Loucy (cell line): ENCODE measurements around the gene CCDC149.

Experiments
- H2AFZ ChIP-seq: fragments of 200-600 bp; sonication (generic); 2 replicates; pipeline ENCODE4 v1.6.0; 2016; ENCODE audit warnings: antibody characterized with exemption, mild to moderate bottlenecking, low read length, moderate library complexity
- H3F3A ChIP-seq: fragments of 200-600 bp; 2 replicates; pipeline ENCODE4 v1.6.0; 2016; ENCODE audit warnings: antibody characterized with exemption, low read depth, mild to moderate bottlenecking
- H3K27me3 ChIP-seq: fragments of 200-600 bp; sonication (generic); 2 replicates; pipeline ENCODE4 v1.6.1; 2014; ENCODE audit warnings: low read length, mild to moderate bottlenecking; ENCODE audit not compliant: insufficient read depth, poor library complexity, severe bottlenecking
- H3K36me3 ChIP-seq: fragments of 200-600 bp; sonication (generic); 2 replicates; pipeline ENCODE4 v1.6.1; 2016; ENCODE audit warnings: low read length; ENCODE audit not compliant: insufficient read depth
- H3K4me1 ChIP-seq: fragments of 200-600 bp; sonication (generic); 2 replicates; pipeline ENCODE4 v1.5.1; 2014; ENCODE audit warnings: low read length, mild to moderate bottlenecking; ENCODE audit not compliant: insufficient read depth, poor library complexity, severe bottlenecking
- H3K4me2 ChIP-seq: fragments of 200-600 bp; sonication (generic); 2 replicates; pipeline ENCODE4 v1.6.0; 2014; ENCODE audit warnings: antibody characterized with exemption, low read length, low read depth, mild to moderate bottlenecking; ENCODE audit not compliant: poor library complexity, severe bottlenecking
- H3K4me3 ChIP-seq: fragments of 200-600 bp; sonication (generic); 2 replicates; pipeline ENCODE4 v1.5.1; 2014; ENCODE audit warnings: low read length, mild to moderate bottlenecking, mixed read lengths; ENCODE audit not compliant: poor library complexity, severe bottlenecking
- H3K79me2 ChIP-seq: fragments of 200-600 bp; sonication (generic); 2 replicates; pipeline ENCODE4 v1.6.1; 2014; ENCODE audit warnings: low read length; ENCODE audit not compliant: insufficient read depth
- H3K9ac ChIP-seq: fragments of 200-600 bp; sonication (generic); 2 replicates; pipeline ENCODE4 v1.6.0; 2014; ENCODE audit warnings: mild to moderate bottlenecking, low read depth, low read length, moderate library complexity; ENCODE audit not compliant: poor library complexity, severe bottlenecking
- H3K9me2 ChIP-seq: fragments of 200-600 bp; sonication (generic); replicated peaks from 2 replicates; pipeline ENCODE4 v1.6.1; 2016; ENCODE audit warnings: low read depth, low read length, mixed read lengths
- H3K9me3 ChIP-seq: fragments of 200-600 bp; sonication (generic); 2 replicates; pipeline ENCODE4 v1.6.1; 2014; ENCODE audit warnings: mild to moderate bottlenecking, antibody characterized with exemption, low read length, low read depth; ENCODE audit not compliant: insufficient read depth
- H4K20me1 ChIP-seq: fragments of 200-600 bp; sonication (generic); 2 replicates; pipeline ENCODE4 v1.6.0; 2014; ENCODE audit warnings: antibody characterized with exemption, low read length, mild to moderate bottlenecking; ENCODE audit not compliant: insufficient read depth, poor library complexity, severe bottlenecking
- CTCF ChIP-seq: fragments of 200-600 bp; sonication (generic); conservative IDR thresholded peaks from 2 replicates; pipeline ENCODE4 v1.5.1; 2014; ENCODE audit warnings: mild to moderate bottlenecking, antibody characterized with exemption, low read length
- EZH2phosphoT487 ChIP-seq: fragments of 200-600 bp; IDR thresholded peaks from 2 replicates; pipeline ENCODE4 v1.6.1; 2018; ENCODE audit warnings: antibody characterized with exemption, mild to moderate bottlenecking, moderate library complexity, borderline replicate concordance

CCDC149 gene

GRCh38 chr4:24846716-24847115, 66.1 kb downstream of the CCDC149 start:
- TF ChIP-seq EZH2phosphoT487 (no peak), CTCF (no peak)
- no peaks in the 10 kb centered on the region for H3K36me3 ChIP-seq
- no peaks in the 10 kb centered on the region for H3K79me2 ChIP-seq
- H4K20me1 ChIP-seq: no peaks in the 10 kb centered on the region
- no peak overlapping the region for H3K4me3 ChIP-seq
- H3F3A ChIP-seq: no peaks in the 10 kb centered on the region
- H3K4me2 ChIP-seq: no peak overlapping the region
- H2AFZ ChIP-seq: no peak overlapping the region
- H3K27me3 ChIP-seq: no peaks in the 10 kb centered on the region
- no peaks in the 10 kb centered on the region for H3K4me1 ChIP-seq
- no peak overlapping the region for H3K9ac ChIP-seq
- H3K9me2 ChIP-seq: no peaks in the 10 kb centered on the region
- H3K9me3 ChIP-seq: no peaks in the 10 kb centered on the region; the same call in 1 of the 2 replicates

GRCh38 chr4:24845902-24846301, 66.9 kb downstream of the CCDC149 start:
- Histone ChIP-seq H3K9ac (no peak overlapping the region), H3K36me3 (no peaks in the 10 kb centered on the region), H3K4me3 (no peak overlapping the region), H3K79me2 (no peaks in the 10 kb centered on the region), H3F3A (no peaks in the 10 kb centered on the region), H3K4me1 (no peaks in the 10 kb centered on the region), H3K27me3 (no peaks in the 10 kb centered on the region), H3K4me2 (no peak overlapping the region), H2AFZ (no peak overlapping the region), H4K20me1 (no peaks in the 10 kb centered on the region), H3K9me3 (no peaks in the 10 kb centered on the region; the same call in 1 of the 2 replicates), H3K9me2 (no peaks in the 10 kb centered on the region)
- TF ChIP-seq CTCF (no peak), EZH2phosphoT487 (no peak)

- no peaks in the 10 kb centered on the region for H3K36me3 ChIP-seq
- TF ChIP-seq EZH2phosphoT487: no peak
- TF ChIP-seq CTCF: no peak
- no peak overlapping the region for H3K4me3 ChIP-seq
- H3K4me1 ChIP-seq: no peaks in the 10 kb centered on the region
- no peaks in the 10 kb centered on the region; the same call in 1 of the 2 replicates for H3K9me3 ChIP-seq
- no peak overlapping the region for H3K9ac ChIP-seq
- H3K9me2 ChIP-seq: no peaks in the 10 kb centered on the region
- H4K20me1 ChIP-seq: no peaks in the 10 kb centered on the region
- no peaks in the 10 kb centered on the region for H3F3A ChIP-seq
- no peak overlapping the region for H2AFZ ChIP-seq
- H3K27me3 ChIP-seq: no peaks in the 10 kb centered on the region
- H3K79me2 ChIP-seq: no peaks in the 10 kb centered on the region
- H3K4me2 ChIP-seq: no peak overlapping the region
Observed at GRCh38 chr4:24845132-24845531, 67.7 kb downstream of the CCDC149 start.
